GM12878 (cell line): ENCODE data around the gene EYA2.

Experiments used
- EP300 ChIP-seq, 2 experiments: fragments of 150-350 bp in 1 of 2; IDR thresholded peaks; 2 replicates each; pipeline ENCODE4 v1.6.1; 2011 to 2012; ENCODE audit warnings: low read depth in 2 of 2, low read length in 2 of 2, borderline replicate concordance in 1 of 2, improper control_type of control experiment in 1 of 2, inconsistent platforms in 1 of 2; ENCODE audit not compliant: control insufficient read depth in 1 of 2
- GABPA ChIP-seq: IDR thresholded peaks from 2 replicates; pipeline ENCODE4 v1.6.1; 2014; ENCODE audit warnings: antibody characterized with exemption, low read depth, mild to moderate bottlenecking, inconsistent platforms
- MXI1 ChIP-seq: fragments of 150-350 bp; IDR thresholded peaks from 2 replicates; pipeline ENCODE4 v1.6.1; 2011; ENCODE audit warnings: low read depth, mild to moderate bottlenecking, inconsistent platforms, low read length, improper control_type of control experiment
- NFIC ChIP-seq: IDR thresholded peaks from 2 replicates; pipeline ENCODE4 v1.6.1; 2012; ENCODE audit warnings: low read depth, mild to moderate bottlenecking, inconsistent platforms, low read length, moderate library complexity
- NFYB ChIP-seq: IDR thresholded peaks from 2 replicates; pipeline ENCODE4 v1.6.1; 2011; ENCODE audit warnings: low read depth, mild to moderate bottlenecking, low read length, improper control_type of control experiment, moderate library complexity; ENCODE audit not compliant: insufficient read depth
- POLR2A ChIP-seq: IDR thresholded peaks from 2 replicates; pipeline ENCODE4 v1.6.1; 2011; ENCODE audit warnings: low read depth, mild to moderate bottlenecking, low read length
- POLR2AphosphoS5 ChIP-seq: IDR thresholded peaks from 2 replicates; pipeline ENCODE4 v1.6.1; 2011; ENCODE audit warnings: mild to moderate bottlenecking, low read length, inconsistent platforms
- RFX5 ChIP-seq: IDR thresholded peaks from 2 replicates; pipeline ENCODE4 v1.6.1; 2011; ENCODE audit warnings: low read depth, low read length, improper control_type of control experiment
- SP1 ChIP-seq: IDR thresholded peaks from one replicate; pipeline ENCODE4 v1.6.1; 2011; ENCODE audit warnings: low read depth, low read length
- SPI1 ChIP-seq: IDR thresholded peaks from 2 replicates; pipeline ENCODE4 v1.6.1; 2011; ENCODE audit warnings: low read depth, mild to moderate bottlenecking, low read length, moderate library complexity, borderline replicate concordance; ENCODE audit not compliant: insufficient read depth
- ZNF622 ChIP-seq: fragments of 450-650 bp; IDR thresholded peaks from 2 replicates; pipeline ENCODE4 v1.6.1; 2017; ENCODE audit warnings: mild to moderate bottlenecking, inconsistent platforms
- TF ChIP-seq, protein P1 (sequence below): IDR thresholded peaks from 2 replicates; pipeline ENCODE4 v1.6.1; 2012; ENCODE audit warnings: mild to moderate bottlenecking, low read depth, low read length
- TF ChIP-seq, protein P2 (sequence below), 3 experiments: IDR thresholded peaks in 2 of 3; conservative IDR thresholded peaks in 1 of 3; 2 replicates each; pipeline ENCODE4 v1.5.1; 2011; ENCODE audit warnings: low read depth in 3 of 3, low read length in 3 of 3, mild to moderate bottlenecking in 3 of 3, control low read depth in 2 of 3, moderate library complexity in 2 of 3, inconsistent platforms in 1 of 3, mixed read lengths in 1 of 3; ENCODE audit not compliant: control insufficient read depth in 2 of 3, insufficient read depth in 1 of 3; ENCODE audit errors: extremely low read depth in 1 of 3

DNA sequence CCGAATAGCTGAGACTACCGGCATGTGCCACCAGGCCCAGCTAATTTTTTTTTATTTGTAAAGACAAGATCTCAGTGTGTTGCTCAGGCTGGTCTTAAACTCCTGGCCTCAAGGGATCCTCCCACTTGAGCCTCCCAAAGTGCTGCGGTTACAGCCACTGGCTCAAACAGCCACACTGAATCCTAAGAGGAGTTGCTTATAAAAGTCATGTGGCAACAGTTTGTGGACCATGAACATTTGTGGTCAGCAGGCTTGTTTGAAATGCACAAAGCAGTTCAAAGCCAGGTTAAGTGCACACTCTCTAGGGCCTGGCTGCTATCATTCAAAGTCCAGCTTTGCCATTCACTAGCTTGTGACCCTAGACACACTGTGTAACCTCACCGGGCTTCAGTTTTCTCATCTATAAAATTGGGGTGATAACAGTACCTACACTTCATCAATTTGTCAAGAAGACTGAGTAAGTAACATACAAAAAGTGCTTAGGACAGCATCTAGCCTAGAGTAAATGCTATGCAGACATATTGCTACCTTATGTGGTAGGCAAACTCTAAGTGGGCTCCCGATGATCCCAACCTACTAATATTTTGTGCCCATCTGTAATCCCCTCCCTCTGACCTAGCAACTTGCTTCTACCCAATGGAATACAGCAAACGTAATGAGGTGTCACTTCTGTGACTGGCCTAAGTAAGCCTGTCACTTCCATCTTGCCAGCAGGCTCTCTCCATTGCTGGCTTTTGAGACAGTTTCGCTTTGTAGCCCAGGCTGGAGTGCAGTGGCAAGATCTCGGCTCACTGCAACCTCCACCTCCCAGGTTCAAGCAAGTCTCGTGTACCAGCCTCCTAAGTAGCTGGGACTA lies 338.9 kb downstream of the EYA2 start:
- no peak for TF ChIP-seq MXI1
- TF ChIP-seq GABPA, result no peak
- no peak for TF ChIP-seq POLR2A
- TF ChIP-seq, protein P1, sequence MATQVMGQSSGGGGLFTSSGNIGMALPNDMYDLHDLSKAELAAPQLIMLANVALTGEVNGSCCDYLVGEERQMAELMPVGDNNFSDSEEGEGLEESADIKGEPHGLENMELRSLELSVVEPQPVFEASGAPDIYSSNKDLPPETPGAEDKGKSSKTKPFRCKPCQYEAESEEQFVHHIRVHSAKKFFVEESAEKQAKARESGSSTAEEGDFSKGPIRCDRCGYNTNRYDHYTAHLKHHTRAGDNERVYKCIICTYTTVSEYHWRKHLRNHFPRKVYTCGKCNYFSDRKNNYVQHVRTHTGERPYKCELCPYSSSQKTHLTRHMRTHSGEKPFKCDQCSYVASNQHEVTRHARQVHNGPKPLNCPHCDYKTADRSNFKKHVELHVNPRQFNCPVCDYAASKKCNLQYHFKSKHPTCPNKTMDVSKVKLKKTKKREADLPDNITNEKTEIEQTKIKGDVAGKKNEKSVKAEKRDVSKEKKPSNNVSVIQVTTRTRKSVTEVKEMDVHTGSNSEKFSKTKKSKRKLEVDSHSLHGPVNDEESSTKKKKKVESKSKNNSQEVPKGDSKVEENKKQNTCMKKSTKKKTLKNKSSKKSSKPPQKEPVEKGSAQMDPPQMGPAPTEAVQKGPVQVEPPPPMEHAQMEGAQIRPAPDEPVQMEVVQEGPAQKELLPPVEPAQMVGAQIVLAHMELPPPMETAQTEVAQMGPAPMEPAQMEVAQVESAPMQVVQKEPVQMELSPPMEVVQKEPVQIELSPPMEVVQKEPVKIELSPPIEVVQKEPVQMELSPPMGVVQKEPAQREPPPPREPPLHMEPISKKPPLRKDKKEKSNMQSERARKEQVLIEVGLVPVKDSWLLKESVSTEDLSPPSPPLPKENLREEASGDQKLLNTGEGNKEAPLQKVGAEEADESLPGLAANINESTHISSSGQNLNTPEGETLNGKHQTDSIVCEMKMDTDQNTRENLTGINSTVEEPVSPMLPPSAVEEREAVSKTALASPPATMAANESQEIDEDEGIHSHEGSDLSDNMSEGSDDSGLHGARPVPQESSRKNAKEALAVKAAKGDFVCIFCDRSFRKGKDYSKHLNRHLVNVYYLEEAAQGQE, result no peak
- TF ChIP-seq RFX5, result no peak
- no peak for TF ChIP-seq EP300 (IDR thresholded peaks at IDR 0.05; ENCODE audit: borderline replicate concordance in 1 of 2, control insufficient read depth in 1 of 2, low read depth in 2 of 2, low read length in 2 of 2)
- TF ChIP-seq SP1, result no peak
- TF ChIP-seq ZNF622, result no peak
- no peak for TF ChIP-seq NFYB
- TF ChIP-seq, protein P2, sequence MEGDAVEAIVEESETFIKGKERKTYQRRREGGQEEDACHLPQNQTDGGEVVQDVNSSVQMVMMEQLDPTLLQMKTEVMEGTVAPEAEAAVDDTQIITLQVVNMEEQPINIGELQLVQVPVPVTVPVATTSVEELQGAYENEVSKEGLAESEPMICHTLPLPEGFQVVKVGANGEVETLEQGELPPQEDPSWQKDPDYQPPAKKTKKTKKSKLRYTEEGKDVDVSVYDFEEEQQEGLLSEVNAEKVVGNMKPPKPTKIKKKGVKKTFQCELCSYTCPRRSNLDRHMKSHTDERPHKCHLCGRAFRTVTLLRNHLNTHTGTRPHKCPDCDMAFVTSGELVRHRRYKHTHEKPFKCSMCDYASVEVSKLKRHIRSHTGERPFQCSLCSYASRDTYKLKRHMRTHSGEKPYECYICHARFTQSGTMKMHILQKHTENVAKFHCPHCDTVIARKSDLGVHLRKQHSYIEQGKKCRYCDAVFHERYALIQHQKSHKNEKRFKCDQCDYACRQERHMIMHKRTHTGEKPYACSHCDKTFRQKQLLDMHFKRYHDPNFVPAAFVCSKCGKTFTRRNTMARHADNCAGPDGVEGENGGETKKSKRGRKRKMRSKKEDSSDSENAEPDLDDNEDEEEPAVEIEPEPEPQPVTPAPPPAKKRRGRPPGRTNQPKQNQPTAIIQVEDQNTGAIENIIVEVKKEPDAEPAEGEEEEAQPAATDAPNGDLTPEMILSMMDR (IDR thresholded peaks at IDR 0.05 in 2 of 3, conservative IDR thresholded peaks at IDR 0.05 in 1 of 3; ENCODE audit: control insufficient read depth in 2 of 3, extremely low read depth in 1 of 3, insufficient read depth in 1 of 3, low read depth in 3 of 3, low read length in 3 of 3), result no peak
- TF ChIP-seq POLR2AphosphoS5, result no peak
- no peak for TF ChIP-seq NFIC
- TF ChIP-seq SPI1, result no peak
